ENCODE results near the gene GLG1.
"Not testable (repeated sequence)": the region's sequence is repeated elsewhere in the genome, so short reads cannot be mapped to it uniquely, and the experiment has no call there.

- not testable (repeated sequence) for TF ChIP-seq CTCF (IDR thresholded peaks at IDR 0.05 in 4 of 5, conservative IDR thresholded peaks at IDR 0.05 in 1 of 5); POLR2A (IDR thresholded peaks at IDR 0.05)
Observed at GRCh38 chr16:74413920-74414319, 193.0 kb downstream of the GLG1 start.
